Keratinocyte (primary cell): Measurements from ENCODE around the gene TMEM54.

Source experiments
- EZH2 ChIP-seq: IDR thresholded peaks from one replicate; pipeline ENCODE4 v1.6.1; 2012; ENCODE audit warnings: inconsistent platforms, mild to moderate bottlenecking, low read length, moderate library complexity
- TF ChIP-seq, protein P1 (sequence below), 3 experiments: IDR thresholded peaks in 1 of 3; conservative IDR thresholded peaks in 1 of 3; optimal IDR thresholded peaks in 1 of 3; 2 replicates in 2 of 3; 3 replicates in 1 of 3; pipeline versions ENCODE3 to v1.5.1; 2011; ENCODE audit warnings: low read length in 3 of 3, mild to moderate bottlenecking in 3 of 3, moderate library complexity in 2 of 3, control low read depth in 1 of 3, inconsistent platforms in 1 of 3; ENCODE audit not compliant: insufficient read depth in 2 of 3; ENCODE audit errors: extremely low read depth in 1 of 3

GRCh38 chr1:32898958-32899357, 2.2 kb downstream of the TMEM54 start:
- TF ChIP-seq, protein P1, sequence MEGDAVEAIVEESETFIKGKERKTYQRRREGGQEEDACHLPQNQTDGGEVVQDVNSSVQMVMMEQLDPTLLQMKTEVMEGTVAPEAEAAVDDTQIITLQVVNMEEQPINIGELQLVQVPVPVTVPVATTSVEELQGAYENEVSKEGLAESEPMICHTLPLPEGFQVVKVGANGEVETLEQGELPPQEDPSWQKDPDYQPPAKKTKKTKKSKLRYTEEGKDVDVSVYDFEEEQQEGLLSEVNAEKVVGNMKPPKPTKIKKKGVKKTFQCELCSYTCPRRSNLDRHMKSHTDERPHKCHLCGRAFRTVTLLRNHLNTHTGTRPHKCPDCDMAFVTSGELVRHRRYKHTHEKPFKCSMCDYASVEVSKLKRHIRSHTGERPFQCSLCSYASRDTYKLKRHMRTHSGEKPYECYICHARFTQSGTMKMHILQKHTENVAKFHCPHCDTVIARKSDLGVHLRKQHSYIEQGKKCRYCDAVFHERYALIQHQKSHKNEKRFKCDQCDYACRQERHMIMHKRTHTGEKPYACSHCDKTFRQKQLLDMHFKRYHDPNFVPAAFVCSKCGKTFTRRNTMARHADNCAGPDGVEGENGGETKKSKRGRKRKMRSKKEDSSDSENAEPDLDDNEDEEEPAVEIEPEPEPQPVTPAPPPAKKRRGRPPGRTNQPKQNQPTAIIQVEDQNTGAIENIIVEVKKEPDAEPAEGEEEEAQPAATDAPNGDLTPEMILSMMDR (optimal IDR thresholded peaks at IDR 0.05 in 1 of 3, IDR thresholded peaks at IDR 0.05 in 1 of 3, conservative IDR thresholded peaks at IDR 0.05 in 1 of 3; ENCODE audit: extremely low read depth in 1 of 3, insufficient read depth in 2 of 3, low read length in 3 of 3), result no peak
- TF ChIP-seq EZH2, result no peak
